ENCODE data around the gene GPS1. TPM values are rescaled to one million over a fixed set of nuclear protein-coding genes. Genes with fewer than 3 reads are reported as not detected.

Gene GPS1
- polyA plus RNA-seq (ENCODE audit: insufficient read length in 4 of 4), result 100 to 1,000 TPM in 3 of 4 donors, 10 to 100 TPM in 1; 98.9 to 158 (median 137) TPM

GRCh38 chr17:82051776-82052637 is at the start of gene GPS1, which contains the start of gene RFNG:
TSS of gene GPS1 (plus strand) at chr17:82051898. CDS start at chr17:82051932, 34 bp downstream.
TSS of gene RFNG (minus strand) at chr17:82051811. CDS start at chr17:82051766, 45 bp downstream.
- DNase-seq (ENCODE audit: low read depth in 4 of 4, low spot score in 2 of 4), result peak in 1 of 4 donors; percentile 56

- no peak for DNase-seq (ENCODE audit: low read depth in 4 of 4, low spot score in 2 of 4)
Measured at GRCh38 chr17:82003411-82004381, 48.0 kb upstream of the GPS1 start.

- no peak for DNase-seq (ENCODE audit: low read depth in 4 of 4, low spot score in 2 of 4)
Measured at GRCh38 chr17:82004517-82005455, 46.9 kb upstream of the GPS1 start.

GRCh38 chr17:82005701-82006348 is 45.9 kb upstream of the GPS1 start:
- no peak for DNase-seq (ENCODE audit: low read depth in 4 of 4, low spot score in 2 of 4)

- DNase-seq (ENCODE audit: low read depth in 4 of 4, low spot score in 2 of 4), result no peak
Measured at GRCh38 chr17:82006468-82007227, 45.0 kb upstream of the GPS1 start.

GRCh38 chr17:82007228-82007494 is 44.5 kb upstream of the GPS1 start:
- no peak for DNase-seq (ENCODE audit: low read depth in 4 of 4, low spot score in 2 of 4)

GRCh38 chr17:82007495-82008257 is 44.0 kb upstream of the GPS1 start:
- no peak for DNase-seq (ENCODE audit: low read depth in 4 of 4, low spot score in 2 of 4)

GRCh38 chr17:82008258-82008940 is 43.3 kb upstream of the GPS1 start:
- DNase-seq (ENCODE audit: low read depth in 4 of 4, low spot score in 2 of 4), result no peak

GRCh38 chr17:82008941-82009405 is 42.7 kb upstream of the GPS1 start:
- DNase-seq (ENCODE audit: low read depth in 4 of 4, low spot score in 2 of 4), result no peak

GRCh38 chr17:82009413-82009812 is 42.3 kb upstream of the GPS1 start:
- DNase-seq (ENCODE audit: low read depth in 4 of 4, low spot score in 2 of 4), result no peak

- no peak for DNase-seq (ENCODE audit: low read depth in 4 of 4, low spot score in 2 of 4)
Measured at GRCh38 chr17:82010575-82011525, 40.8 kb upstream of the GPS1 start.

GRCh38 chr17:82011617-82012187 is 40.0 kb upstream of the GPS1 start:
- no peak for DNase-seq (ENCODE audit: low read depth in 4 of 4, low spot score in 2 of 4)

- DNase-seq (ENCODE audit: low read depth in 4 of 4, low spot score in 2 of 4), result no peak
Measured at GRCh38 chr17:82012261-82012639, 39.4 kb upstream of the GPS1 start.

- DNase-seq (ENCODE audit: low read depth in 4 of 4, low spot score in 2 of 4), result no peak
Measured at GRCh38 chr17:82012640-82013295, 38.9 kb upstream of the GPS1 start.

GRCh38 chr17:82013341-82013740 is 38.4 kb upstream of the GPS1 start:
- DNase-seq (ENCODE audit: low read depth in 4 of 4, low spot score in 2 of 4), result no peak

Measured in left renal cortex interstitium (tissue), 4 donors.